CD4-positive, alpha-beta T cell treated with Interferon gamma for 1 hour (primary cell): ENCODE results near the gene LINGO3.

Experiments
- DNase-seq: peaks from one replicate; pipeline ENCODE4 v3.0.0-alpha.2; 2020

LINGO3 gene

DNA sequence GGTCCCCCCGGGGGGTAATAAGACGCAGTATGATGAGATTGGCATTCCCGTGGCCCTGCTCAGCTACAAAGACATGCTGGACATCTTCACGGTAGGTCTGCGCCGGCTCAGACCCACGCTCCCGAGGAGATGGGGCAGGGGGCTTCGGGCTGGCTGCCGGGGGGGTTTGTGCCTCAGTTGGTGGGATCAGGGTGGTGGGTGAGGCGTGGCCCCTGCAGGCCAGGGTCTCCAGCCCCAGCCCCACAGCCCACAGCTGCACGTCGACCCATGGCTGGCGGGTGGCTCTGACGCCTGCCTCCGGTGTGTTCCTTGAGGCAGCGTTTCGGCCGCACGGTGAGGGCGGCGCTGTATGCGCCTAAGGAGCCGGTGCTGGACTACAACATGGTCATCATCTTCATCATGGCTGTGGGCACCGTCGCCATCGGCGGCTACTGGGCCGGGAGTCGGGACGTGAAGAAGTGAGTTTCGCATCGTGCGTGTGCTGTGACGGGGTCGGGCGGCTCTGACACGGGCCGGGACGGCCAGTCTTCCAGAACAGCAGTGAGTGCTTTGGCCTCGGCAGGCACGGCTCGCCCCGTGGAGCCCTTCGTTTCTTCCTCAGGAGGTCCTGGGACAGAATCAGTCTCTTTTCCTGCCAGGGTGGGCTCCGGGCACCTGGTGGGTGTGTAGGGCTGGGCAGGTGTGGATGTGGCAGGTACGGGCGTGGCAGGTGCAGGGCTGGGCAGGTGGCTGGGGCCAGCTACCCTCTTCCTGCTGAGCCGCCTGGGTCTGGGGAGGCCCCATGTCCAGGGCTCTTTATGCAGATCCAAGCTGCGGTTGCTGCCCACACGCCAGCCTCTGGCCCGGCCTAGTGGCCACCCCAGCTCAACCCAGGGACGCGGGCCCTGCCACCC is 31.0 kb upstream of the LINGO3 start:
- no peak for DNase-seq

DNA sequence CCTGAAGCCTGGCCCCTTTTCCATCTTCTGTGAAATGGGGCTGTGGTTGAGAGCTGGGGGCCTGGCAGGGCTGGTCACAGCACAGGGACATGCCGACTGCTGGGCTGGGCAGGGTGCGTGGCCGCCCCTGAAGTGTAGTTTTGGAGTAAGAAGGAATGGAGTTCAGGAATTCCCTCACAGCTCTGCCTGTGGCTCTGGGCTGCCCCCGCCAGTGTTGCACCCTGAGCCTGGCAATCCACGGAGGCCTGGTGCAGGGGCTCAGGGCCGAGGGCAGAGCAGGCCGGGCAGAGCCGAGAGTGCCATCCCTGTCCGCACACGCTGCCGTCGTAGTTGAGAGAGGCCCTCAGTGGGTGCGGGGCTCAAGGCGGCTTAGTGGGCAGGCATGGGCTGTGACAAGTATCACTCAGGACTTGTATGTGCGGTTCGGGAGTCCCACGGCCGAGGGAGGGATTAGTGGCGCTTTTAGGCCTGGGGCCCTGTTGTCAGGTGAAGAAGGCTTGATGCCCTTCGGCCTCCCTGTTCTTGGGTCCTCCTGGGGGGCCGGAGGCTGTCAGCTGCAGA is 30.2 kb upstream of the LINGO3 start:
- no peak for DNase-seq

DNA sequence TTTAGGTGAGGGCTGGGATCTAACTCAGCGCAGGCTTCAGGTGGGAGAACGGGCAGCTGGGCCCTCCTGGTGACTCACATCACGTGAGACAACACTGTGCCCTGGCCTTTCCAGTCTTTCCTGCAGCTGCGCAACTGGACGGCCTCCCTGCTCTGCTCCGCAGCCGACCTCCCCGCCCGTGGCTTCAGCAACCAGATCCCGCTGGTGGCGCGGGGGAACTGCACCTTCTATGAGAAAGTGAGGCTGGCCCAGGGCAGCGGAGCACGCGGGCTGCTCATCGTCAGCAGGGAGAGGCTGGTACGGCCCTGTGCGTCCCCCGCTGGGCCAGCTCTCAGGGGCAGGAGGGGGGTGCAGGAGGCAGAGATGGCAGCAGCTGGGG is 29.4 kb upstream of the LINGO3 start:
- no peak for DNase-seq

DNA sequence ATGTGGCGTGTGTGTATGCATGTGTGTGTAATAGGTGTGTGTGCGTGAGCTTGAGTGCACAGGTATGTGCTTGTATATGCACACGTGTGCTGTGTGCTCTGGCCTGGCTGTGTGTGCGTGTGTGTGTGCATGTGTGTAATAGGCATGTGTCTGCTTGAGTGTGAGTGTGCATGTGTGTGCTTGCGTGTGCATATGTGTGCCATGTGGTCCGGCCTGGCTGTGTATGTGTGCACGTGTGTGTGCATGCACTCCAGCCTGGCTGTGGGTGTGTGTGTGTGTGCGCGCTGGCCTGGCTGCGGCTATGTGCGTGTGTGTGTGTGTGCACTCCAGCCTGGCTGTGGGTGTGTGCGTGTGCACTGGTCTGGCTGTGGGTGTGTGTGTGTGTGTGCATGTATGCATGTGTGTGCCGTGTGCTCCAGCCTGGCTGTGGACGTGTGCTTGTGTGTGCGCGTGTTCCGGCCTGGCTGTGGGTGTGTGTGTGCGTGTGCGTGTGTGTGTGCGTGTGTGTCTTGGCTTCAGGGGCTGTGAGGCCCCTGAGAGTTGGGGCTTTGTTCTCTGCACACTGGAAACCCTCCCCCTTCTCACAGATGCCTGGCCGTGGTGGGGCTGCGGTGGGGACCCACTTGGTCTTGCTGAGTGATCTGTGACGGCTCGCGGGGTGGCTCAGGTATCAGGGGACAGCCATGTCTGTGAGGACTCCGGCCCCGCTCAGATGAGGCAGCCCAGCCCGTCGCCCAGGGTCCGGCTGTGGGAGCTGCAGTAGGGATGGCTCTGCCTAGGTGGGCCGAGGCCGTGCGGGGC is 28.8 kb upstream of the LINGO3 start:
- DNase-seq, result no peak

DNA sequence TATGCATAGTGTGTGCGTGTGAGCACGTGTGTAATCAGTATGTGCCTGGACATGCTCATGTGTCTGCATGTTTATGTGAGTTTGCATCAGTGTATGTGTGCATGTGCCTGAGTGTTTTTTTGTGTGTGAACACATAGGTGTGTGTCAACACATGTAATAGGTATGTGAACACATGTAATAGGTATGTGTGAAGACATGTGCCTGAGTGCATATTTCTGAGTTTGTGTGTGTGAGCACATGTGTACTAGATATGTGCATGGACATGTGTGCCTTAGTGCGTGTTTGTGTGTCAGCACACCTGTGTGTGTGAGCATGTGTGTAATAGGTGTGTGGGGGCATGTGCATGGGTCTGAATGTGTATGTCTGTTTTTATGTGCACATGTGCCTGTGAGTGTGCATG is 27.9 kb upstream of the LINGO3 start:
- DNase-seq, result no peak

DNA sequence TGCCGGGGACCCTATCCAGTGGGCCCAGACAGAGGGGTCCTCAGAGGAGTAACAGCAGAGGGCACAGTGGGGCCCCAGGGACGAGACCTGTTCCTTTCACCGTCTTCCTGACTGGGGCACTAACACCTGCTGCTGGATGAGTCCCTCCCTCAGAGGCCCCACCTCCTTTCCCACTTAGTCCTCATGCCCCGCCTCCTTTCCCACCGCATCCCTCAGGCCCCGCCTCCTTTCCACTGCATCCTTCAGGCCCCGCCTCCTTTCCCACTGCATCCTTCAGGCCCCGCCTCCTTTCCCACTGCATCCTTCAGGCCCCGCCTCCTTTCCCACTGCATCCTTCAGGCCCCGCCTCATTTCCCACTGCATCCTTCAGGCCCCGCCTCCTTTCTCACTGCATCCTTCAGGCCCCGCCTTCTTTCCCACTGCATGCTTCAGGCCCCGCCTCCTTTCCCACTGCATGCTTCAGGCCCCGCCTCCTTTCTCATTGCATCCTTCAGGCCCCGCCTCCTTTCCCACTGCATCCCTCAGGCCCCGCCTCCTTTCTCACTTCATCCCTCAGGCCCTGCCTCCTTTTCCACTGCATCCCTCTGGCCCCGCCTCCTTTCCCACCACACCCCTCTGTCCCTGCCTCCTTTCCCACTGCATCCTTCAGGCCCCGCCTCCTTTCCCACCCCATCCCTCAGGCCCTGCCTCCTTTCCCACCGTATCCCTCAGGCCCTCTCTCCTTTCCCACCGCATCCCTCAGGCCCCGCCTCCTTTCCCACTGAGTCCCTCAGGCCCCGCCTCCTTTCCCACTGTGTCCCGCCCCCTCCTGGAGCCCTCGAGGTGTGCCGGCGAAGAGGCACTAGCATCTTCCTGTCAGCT is 27.3 kb upstream of the LINGO3 start:
- DNase-seq, result no peak

DNA sequence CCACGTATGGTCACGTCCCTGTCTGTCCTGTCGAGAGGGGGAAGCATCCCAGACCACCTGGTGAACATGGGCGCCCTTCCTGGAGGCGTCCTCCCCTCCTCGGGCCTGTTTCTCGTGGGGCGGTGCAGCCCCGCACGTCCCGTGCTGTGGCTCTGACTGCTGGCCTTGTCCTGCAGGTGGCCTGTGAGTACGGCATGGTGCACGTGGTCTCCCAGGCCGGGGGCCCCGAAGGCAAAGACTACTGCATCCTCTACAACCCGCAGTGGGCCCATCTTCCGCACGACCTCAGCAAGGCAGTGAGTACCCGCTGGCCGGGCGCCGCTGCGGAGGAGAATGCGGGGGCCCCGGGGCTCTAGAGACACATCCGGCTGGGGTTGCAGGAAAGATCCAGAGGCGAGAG is 26.5 kb upstream of the LINGO3 start:
- DNase-seq, result no peak

DNA sequence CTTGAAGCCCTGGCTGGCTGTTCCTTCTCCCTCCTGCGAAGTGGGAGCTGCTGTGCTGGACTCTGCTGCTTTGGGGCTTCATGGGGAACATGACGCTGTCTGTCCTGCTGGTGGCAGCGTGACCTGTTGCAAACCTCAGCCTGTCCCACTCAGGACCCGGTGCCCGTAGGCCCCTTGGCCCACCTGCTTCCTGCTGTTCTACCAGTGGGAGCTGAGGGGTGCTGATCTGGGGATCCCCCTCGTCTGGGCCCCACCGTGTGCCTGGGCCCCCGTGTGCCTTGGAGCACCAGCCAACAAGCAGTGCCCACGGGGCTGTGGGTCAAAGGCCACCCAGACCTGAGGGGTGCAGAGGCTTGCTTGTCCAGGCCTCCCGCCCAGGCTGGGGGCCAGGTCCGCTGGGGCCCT is 25.9 kb upstream of the LINGO3 start:
- no peak for DNase-seq

DNA sequence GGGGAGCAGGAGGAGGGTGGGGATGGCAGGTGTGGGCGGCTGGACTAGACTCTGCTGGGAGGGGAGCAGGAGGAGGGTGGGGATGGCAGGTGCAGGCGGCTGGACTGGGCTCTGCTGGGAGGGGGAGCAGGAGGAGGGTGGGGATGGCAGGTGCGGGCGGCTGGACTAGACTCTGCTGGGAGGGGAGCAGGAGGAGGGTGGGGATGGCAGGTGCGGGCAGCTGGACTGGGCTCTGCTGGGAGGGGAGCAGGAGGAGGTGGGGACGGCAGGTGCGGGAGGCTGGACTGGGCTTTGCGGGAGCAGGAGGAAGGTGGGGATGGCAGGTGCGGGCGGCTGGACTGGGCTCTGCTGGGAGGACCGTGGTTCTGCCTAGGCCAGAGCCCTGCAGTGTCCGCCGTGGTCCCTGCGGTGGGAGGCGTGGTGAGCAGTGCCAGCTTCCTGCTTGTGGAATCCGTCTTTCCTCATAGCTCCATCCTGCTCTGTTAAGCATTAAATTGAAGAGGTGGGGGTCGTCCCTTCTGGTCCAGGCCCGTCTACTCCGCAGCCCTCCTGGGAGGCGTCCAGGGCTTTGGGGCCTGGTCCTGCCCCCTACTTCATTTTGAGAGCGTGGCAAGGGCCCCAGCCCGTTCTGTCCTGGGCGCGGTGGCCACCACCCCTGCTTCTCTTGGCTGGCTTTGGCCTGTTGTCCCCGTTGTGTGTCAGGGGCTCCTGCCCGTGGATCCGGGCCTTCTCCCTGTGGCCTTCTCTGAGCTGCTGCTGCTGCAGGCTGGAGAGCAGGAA is 25.3 kb upstream of the LINGO3 start:
- no peak for DNase-seq

DNA sequence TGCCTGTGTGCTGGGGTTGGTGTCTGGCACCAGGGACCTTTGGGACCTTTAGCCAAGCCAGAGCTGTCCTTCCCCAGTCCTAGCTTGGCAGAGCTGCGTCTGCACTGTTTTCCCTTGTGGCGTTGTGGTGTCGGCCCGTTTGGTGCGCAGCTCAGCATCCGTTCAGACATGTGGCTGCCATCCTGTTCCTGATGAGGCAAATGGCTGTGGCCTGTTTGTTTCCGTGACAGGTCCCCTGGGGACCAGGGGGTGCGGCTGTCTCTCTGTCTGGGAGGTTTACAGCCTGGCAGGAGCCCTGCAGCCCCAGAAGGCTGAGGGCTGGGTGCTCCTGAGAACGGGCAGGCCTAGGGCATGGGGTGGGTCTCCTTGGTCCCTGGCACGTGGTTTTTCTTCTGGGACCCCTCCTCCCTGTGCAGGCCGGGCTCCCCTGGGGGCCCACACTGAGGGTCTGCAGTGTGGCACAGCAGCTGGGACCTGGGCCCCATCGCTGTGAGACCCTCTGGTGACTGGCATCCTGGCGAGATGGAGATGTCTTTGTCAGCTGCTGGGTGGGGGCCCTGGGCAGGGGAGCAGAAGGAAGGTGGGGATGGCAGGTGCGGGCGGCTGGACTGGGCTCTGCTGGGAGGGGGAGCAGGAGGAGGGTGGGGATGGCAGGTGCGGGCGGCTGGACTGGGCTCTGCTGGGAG is 24.5 kb upstream of the LINGO3 start:
- DNase-seq, result peak; percentile 83

DNA sequence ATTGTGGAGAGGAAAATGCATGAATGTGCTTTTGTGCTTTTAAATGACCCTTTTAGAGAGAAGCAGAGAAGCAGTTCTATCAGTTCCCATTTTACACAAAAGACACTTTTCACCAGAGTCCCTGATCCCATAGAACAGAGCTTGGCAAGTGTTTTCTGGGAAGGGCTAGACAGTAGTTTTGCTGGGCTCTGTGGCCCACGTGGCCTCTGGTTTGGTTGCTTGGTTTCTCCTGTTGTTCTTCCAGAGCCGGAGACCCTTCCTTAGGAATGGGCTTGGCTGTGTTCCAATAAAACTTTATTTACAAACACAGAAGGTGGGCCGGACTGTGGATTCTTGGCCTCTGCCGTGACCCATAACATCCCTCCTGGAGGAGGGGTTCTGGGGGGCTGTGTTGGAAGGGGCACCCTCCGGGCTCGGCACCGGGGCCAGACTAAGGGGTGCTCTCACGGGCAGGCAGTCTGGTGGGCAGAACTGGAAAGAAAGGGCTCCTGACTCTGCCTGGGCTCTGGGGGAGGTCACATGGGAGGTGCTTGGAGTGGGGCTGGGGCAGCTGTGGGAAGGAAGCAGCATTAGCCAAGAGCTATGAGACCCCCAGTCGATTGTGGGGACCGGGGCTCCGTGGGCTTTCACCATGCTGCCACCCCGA is 23.8 kb upstream of the LINGO3 start:
- no peak for DNase-seq

DNA sequence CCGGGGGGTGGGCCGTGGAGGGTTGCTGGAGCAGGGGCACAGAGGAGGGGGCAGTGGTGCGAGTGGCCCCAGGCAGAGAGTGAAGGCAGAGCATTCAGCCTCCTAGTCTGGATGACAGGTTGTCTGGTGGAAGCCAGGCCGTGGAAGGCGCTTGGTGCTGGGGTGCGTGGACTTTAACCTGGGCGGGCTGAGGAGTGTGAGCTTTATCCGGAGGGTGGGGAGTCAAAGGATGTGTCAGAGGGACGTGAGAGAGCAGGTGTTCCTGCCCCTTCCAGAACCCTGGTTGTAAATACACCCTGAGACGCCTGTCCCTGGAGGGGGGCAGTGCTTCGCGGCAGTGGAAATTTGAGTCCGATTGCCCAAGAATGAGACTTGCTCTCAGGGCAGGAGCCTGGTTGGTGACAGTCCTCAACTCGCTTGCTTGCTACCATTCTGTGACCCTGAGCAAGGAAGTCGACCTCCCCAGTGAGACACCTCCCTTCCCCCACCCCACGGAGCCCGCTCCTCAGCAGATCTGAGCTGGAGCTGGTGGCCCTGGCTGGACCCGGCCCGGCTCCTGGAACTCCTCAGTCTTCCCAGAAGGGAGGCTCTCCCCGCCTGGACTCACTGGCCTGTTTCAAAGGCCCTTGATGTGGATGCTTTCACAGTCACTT is 22.8 kb upstream of the LINGO3 start:
- no peak for DNase-seq

DNA sequence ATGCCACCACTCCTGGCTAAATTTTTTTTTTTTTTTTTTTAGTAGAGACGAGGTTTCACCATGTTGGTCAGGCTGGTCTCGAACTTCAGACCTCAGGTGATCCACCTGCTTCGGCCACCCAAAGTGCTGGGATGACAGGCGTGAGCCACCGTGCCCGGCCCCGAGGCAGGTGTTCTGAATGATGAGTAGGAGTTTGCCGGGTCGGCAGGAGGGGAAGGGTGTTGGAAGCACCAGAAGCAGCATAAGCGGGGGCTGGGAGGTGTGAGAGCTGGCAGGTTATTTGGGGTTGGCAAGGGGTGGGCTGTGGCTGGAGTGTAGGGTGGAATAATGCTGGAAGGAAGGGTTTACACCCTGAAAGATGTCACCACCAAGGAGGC is 22.3 kb upstream of the LINGO3 start:
- DNase-seq, result no peak

DNA sequence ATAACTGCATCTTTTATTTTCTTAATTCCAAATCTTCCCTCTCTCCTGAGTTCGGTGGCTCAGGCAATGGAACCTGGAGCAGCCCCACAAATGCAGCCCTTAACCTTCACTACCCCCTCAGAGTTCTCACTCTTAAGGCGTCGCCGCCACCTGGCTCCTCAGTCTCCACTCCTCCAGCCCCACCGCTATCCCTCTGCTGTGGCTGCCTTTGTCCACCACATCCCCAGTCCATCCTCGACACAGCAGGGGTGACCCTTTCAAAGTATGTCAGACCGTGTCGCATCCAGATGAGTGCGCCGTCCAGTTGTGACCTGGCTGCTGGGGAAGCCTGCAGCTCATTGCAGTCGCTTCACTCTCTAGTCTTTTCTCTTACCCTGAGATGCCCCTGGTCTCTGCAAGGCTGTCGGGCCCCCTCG is 21.6 kb upstream of the LINGO3 start:
- DNase-seq, result no peak

DNA sequence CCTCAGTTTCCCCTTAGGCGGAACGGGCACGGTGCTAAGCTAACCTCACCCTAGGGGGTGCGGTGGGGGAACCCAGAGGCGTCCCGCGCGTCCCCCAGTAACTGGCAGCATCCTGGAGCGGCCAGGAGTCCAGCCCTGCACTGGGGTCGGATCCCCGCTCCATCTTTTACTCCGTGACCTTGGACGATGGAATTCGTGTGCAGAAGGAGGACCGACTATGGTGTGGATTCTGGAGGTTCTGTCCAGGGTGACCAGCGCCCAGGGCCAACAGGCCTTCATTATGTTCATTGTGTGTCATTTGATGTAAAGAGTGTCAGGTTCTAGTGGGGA is 21.2 kb upstream of the LINGO3 start:
- no peak for DNase-seq

DNA sequence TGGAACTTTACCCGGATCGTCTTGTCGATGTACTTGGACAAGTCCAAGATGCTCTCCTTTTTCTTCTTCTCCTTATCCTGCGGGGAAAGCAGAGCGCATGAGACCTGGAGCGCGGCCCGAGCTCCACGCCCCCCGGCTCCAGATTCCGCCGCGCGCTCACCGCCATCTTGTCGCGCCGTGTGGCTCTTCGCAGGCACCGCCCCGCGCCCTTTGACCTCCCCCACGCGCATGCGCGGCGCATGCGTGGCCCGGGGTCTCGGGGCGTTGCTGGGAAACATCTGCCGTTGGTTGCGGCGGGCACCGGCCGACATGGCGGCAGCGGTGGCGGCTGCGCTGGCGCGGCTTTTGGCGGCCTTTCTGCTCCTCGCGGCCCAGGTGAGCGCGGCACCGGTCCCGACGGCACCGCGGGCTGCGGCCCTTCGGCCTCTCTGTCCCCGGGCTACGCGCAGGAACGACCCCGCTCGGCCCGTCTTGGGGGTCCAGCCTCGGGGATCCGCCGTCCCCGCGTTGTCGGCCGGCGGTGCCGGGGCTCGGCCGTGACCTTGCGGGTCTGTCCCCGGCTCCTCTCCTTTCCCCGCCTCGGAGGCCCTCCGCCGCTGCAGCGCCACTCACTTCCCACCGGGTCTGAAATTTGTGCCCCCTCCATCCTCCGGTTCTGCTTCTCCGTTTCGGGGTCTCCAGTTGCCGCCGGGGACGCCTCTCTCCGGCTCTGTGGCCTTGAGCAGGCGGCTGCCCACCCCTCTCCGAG is 20.6 kb upstream of the LINGO3 start, which contains the start of the genes LSM7 and SPPL2B:
Gene LSM7 (minus strand): TSS at position 186 of the 748 bp plus-strand sequence. CDS start 20 bp downstream, at position 166.
Gene SPPL2B (plus strand): TSS at position 284 of the 748 bp plus-strand sequence. CDS start 26 bp downstream, at position 310.
- peak; percentile 92 for DNase-seq

DNA sequence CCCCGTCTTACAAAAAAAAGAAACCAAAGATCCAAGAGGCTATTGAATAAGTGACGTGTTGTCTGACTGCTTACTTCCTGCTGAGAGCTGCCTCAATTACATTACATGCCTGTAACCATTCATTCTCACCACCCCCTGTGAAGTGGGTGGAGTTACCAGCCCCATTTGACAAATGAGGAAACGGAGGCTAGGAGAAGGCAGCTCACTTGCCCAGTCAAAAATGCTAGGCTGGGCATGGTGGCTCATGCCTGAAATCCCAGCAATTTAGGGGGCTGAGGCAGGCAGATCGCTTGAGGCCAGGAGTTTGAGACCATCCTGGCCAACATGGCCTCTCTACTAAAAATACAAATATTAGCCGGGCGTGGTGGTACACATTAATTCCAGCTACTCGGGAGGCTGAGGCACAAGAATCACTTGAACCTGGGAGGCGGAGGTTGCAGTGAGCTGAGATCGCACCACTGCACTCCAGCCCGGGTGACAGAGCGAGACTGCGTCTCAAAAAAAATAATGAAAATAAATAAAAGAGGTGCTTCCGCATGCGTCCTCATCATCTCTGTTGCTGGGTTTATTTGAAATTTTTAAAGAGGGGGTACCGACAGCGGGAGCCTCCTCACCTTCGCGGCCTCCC is 19.9 kb upstream of the LINGO3 start:
- peak; percentile 75 for DNase-seq

DNA sequence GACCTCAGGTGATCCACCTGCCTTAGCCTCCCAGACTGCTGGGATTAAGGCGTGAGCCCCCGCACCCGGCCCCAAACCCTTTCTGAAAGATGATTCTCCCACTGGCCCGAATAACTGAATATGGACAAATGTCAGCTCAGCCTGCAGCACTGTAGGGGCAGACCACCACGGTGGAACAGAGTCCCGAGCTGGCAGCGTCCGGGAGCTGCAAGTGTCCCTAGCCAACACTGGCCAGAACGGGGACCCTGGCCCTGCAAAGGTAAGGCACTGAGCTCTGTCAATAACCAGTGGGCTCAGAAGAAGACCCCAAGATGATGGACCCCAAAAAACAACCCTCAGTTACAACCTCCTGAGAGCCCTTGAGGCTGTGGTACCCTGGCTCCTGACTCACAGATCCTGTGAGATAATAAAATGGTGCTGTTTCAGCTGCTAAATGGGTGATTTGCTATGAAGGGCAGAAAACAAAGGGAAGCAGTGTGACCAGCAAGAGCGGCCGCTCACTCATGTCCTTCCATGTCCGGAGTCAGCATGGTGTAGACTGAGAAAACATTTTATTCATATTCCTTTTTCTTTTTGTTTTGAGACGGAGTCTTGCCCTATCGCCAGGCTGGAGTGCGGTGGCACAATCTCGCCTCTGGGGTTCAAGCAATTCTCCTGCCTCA is 18.9 kb upstream of the LINGO3 start:
- DNase-seq, result no peak
